ENCODE data around the gene HINFP. TPM values are rescaled to one million over a fixed set of nuclear protein-coding genes. Genes with fewer than 3 reads are reported as not detected.

The HINFP gene
- total RNA-seq, 1 experiment from 2014 or later: 23.4 TPM

- no peaks in the 10 kb centered on the region for H3K27me3 Mint-ChIP-seq (ENCODE audit: insufficient read depth, unreplicated experiment)
- no peak for DNase-seq (ENCODE audit: unreplicated experiment)
- H3K27ac Mint-ChIP-seq (ENCODE audit: low read depth, unreplicated experiment): no peak overlapping the region
- peaks cover 6% of the 10 kb centered on the region for H3K36me3 Mint-ChIP-seq (ENCODE audit: insufficient read depth, unreplicated experiment)
- peaks cover 18% of the 10 kb centered on the region for H3K4me1 Mint-ChIP-seq (ENCODE audit: insufficient read depth, unreplicated experiment)
- H3K4me3 Mint-ChIP-seq (ENCODE audit: unreplicated experiment): no peak overlapping the region
- ChIA-PET POLR2A (interaction anchor here (1.0 kb wide), 1 partner anchor 72 kb away, joined by 3 read pairs; no protein-coding TSS in a partner anchor), CTCF (interaction anchor here (0.7 kb wide), 1 partner anchor 10 kb away, joined by 3 read pairs; no protein-coding TSS in a partner anchor)
- H3K9me3 Mint-ChIP-seq (ENCODE audit: unreplicated experiment): no peaks in the 10 kb centered on the region
- intact Hi-C loops (cut with micrococcal nuclease): no loop called here
- no TSS peak for BruUV-seq (replicated peaks)
- TF ChIP-seq, protein P1, sequence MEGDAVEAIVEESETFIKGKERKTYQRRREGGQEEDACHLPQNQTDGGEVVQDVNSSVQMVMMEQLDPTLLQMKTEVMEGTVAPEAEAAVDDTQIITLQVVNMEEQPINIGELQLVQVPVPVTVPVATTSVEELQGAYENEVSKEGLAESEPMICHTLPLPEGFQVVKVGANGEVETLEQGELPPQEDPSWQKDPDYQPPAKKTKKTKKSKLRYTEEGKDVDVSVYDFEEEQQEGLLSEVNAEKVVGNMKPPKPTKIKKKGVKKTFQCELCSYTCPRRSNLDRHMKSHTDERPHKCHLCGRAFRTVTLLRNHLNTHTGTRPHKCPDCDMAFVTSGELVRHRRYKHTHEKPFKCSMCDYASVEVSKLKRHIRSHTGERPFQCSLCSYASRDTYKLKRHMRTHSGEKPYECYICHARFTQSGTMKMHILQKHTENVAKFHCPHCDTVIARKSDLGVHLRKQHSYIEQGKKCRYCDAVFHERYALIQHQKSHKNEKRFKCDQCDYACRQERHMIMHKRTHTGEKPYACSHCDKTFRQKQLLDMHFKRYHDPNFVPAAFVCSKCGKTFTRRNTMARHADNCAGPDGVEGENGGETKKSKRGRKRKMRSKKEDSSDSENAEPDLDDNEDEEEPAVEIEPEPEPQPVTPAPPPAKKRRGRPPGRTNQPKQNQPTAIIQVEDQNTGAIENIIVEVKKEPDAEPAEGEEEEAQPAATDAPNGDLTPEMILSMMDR (IDR thresholded peaks at IDR 0.05; ENCODE audit: unreplicated experiment): no peak
These were observed 33.6 kb upstream of the HINFP start for GRCh38 chr11:119087747-119088241.

- Mint-ChIP-seq H3K36me3 (ENCODE audit: insufficient read depth, unreplicated experiment) (peaks cover 5% of the 10 kb centered on the region), H3K4me3 (ENCODE audit: unreplicated experiment) (no peak overlapping the region), H3K9me3 (ENCODE audit: unreplicated experiment) (no peaks in the 10 kb centered on the region), H3K27ac (ENCODE audit: low read depth, unreplicated experiment) (no peak overlapping the region), H3K27me3 (ENCODE audit: insufficient read depth, unreplicated experiment) (no peaks in the 10 kb centered on the region), H3K4me1 (ENCODE audit: insufficient read depth, unreplicated experiment) (peaks cover 21% of the 10 kb centered on the region)
- ChIA-PET POLR2A (no interaction called here), CTCF (no interaction called here)
- no TSS peak for BruUV-seq (replicated peaks)
- intact Hi-C loops (cut with micrococcal nuclease): no loop called here
- TF ChIP-seq, protein P1 (IDR thresholded peaks at IDR 0.05; ENCODE audit: unreplicated experiment): no peak
- DNase-seq (ENCODE audit: unreplicated experiment): no peak
These were observed 33.0 kb upstream of the HINFP start for GRCh38 chr11:119088406-119088805.

DNA sequence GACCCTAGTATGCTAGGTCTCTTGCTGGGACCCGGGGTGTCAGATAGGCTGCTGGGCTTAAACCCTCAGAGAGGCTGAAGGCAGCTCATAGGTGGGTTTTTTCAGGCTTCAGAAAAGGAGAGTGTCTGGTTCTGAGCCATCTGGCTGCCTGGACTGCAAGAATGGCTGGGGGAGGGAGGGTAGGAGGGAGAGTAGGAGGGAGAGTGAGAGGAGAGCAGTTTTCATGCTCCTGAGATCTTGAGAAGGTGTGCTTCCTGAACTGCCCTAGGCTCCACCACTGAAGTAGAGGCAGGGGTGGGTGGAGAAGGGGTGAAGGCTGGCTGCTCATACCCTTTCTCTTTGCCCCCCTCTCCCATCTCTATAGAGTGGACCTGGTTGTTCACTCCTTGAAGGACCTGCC lies 32.1 kb upstream of the HINFP start:
- H3K36me3 Mint-ChIP-seq (ENCODE audit: insufficient read depth, unreplicated experiment): peaks cover 5% of the 10 kb centered on the region
- intact Hi-C loops (cut with micrococcal nuclease): no loop called here
- H3K27me3 Mint-ChIP-seq (ENCODE audit: insufficient read depth, unreplicated experiment): no peaks in the 10 kb centered on the region
- no peaks in the 10 kb centered on the region for H3K9me3 Mint-ChIP-seq (ENCODE audit: unreplicated experiment)
- H3K4me3 Mint-ChIP-seq (ENCODE audit: unreplicated experiment): no peak overlapping the region
- DNase-seq (ENCODE audit: unreplicated experiment): no peak
- no peak overlapping the region for H3K27ac Mint-ChIP-seq (ENCODE audit: low read depth, unreplicated experiment)
- CTCF ChIA-PET: interaction anchor here (0.6 kb wide), 1 partner anchor 267 kb away, joined by 3 read pairs; no protein-coding TSS in a partner anchor
- peaks cover 22% of the 10 kb centered on the region for H3K4me1 Mint-ChIP-seq (ENCODE audit: insufficient read depth, unreplicated experiment)
- TF ChIP-seq, protein P1 (IDR thresholded peaks at IDR 0.05; ENCODE audit: unreplicated experiment): no peak
- POLR2A ChIA-PET: no interaction called here
- no TSS peak for BruUV-seq (replicated peaks)

DNA sequence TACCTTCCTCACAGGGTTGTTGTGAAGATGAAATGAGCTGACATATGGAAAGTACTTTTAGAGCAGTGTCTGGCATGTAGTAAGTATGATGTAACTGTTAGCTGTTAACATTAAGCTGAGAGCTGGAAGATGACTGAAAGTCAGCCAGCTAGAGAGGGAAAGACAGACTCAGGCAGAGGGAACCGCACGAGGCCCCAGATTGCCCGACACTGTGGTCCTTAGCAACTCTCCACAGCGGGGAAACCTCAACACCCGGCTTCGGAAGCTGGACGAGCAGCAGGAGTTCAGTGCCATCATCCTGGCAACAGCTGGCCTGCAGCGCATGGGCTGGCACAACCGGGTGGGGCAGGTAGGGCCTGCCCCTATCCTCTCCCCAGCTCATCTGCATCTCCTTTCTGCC lies 30.2 kb upstream of the HINFP start:
- H3K36me3 Mint-ChIP-seq (ENCODE audit: insufficient read depth, unreplicated experiment): peaks cover 20% of the 10 kb centered on the region
- POLR2A ChIA-PET: interaction anchor here (0.6 to 5.5 kb wide), 5 partner anchors 11 to 98 kb away, joined by 3 to 41 read pairs (median 3); partner anchors contain the start of genes C2CD2L, DPAGT1 and VPS11
- H3K4me3 Mint-ChIP-seq (ENCODE audit: unreplicated experiment): no peak overlapping the region
- no TSS peak for BruUV-seq (replicated peaks)
- DNase-seq (ENCODE audit: unreplicated experiment): no peak
- H3K27ac Mint-ChIP-seq (ENCODE audit: low read depth, unreplicated experiment): no peak overlapping the region
- peaks cover 21% of the 10 kb centered on the region for H3K4me1 Mint-ChIP-seq (ENCODE audit: insufficient read depth, unreplicated experiment)
- no peaks in the 10 kb centered on the region for H3K27me3 Mint-ChIP-seq (ENCODE audit: insufficient read depth, unreplicated experiment)
- intact Hi-C loops (cut with micrococcal nuclease): no loop called here
- CTCF ChIA-PET: interaction anchor here (0.6 to 1.2 kb wide), 2 partner anchors 115 to 349 kb away, joined by 4 read pairs; partner anchors contain the start of gene CBL
- no peaks in the 10 kb centered on the region for H3K9me3 Mint-ChIP-seq (ENCODE audit: unreplicated experiment)
- TF ChIP-seq, protein P1 (IDR thresholded peaks at IDR 0.05; ENCODE audit: unreplicated experiment): no peak
